Stimulated activated CD4-positive, alpha-beta T cell treated with anti-CD3 and anti-CD28 coated beads, Interleukin-1b, Interleukin-23, amount 100 ng/mL, for 48 hours (primary cell): ENCODE measurements around the gene SENP2.
A peak's percentile ranks its signal among the peaks of the same experiment; 100 is the strongest.
"Not testable (repeated sequence)": the region's sequence is repeated elsewhere in the genome, so short reads cannot be mapped to it uniquely, and the experiment has no call there.

Source experiments
- DNase-seq: peaks from one replicate; pipeline ENCODE4 v3.0.0-alpha.2; 2020

SENP2 gene

GRCh38 chr3:185648396-185648795, 62.3 kb downstream of the SENP2 start:
- no peak for DNase-seq

GRCh38 chr3:185649414-185649813, 63.3 kb downstream of the SENP2 start:
- DNase-seq = no peak

DNA sequence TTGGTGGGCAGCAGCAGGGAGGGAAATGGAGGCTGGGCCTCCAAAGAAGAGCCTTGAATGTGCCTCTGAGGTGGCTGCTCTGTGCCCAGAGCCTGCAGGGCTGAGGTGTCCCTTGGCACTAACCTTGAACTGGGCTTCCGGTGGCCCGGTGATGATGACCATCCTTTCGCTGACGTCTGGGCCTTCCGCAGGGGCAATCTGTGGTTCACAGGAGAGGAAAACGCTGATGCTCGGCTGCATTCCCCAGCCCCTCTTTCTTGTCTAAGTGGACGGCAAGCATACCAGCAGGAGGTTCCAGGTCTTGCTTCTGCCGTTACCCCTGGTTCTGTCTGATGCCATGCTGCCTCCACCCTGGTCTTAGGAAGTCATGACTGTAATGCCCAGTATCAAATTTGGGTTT, 65.9 kb downstream of the SENP2 start:
- no peak for DNase-seq

GRCh38 chr3:185653949-185654757, 68.1 kb downstream of the SENP2 start:
- no peak for DNase-seq

DNA sequence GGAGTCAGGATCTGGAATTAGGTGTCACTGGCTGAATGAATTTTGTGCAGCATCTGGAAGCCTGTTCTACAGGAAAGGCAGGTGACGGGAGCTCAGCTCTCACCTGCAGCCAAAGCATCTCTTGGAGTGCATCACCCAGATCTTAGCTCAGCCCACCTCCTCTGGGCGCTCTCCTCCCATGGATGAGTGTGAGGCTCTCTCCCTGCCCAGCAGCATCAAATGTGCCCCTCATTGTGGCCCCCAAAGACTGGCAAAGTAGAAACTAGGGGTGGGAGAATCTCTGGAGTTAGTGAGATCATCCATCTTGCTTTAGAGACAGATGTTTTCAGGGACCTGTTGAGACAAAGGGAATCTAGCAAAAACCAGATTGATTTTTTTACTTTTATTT, 68.7 kb downstream of the SENP2 start:
- DNase-seq = no peak

DNA sequence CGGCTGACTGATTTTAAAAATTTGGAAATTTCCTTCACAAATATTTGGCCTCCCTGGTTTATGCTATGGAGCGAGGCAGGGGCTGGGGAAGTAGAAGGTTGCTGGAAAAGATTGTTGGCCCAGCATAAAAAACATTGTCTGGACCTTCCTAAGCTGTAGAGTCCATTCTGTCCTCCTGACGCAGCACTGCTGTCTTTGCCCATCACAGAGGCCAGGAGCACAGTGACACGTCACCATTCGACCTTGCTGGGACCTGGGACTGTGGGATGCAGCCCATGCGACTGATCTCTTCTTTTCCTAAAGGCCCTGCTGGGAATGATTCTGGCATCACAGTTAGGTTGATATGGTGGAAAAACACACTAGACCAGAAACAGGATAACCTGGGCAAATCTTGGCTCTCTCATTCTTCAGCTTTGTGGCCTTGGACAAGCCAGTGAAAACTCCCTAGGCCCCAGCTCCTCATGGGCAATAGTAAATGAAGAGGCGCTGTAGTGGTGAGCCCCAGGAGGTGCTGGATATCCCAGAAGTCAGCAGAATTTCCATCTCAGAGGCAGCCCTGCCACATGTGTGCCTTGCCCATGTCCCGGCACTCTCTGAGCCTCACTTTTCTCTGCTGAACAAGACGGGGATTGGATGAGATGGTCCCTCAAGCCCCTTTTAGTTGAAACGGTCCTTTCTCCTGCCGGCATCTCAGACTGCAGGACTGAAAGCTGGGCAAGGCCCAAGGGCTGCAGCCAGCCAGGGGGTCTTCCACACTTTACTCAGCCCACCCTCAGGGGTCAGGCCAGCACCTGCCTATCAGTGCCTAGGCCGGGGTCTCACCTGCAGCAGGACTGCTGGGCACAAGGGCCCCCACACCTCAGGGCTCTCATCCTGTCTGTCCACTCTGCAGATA, 69.6 kb downstream of the SENP2 start:
- no peak for DNase-seq

DNA sequence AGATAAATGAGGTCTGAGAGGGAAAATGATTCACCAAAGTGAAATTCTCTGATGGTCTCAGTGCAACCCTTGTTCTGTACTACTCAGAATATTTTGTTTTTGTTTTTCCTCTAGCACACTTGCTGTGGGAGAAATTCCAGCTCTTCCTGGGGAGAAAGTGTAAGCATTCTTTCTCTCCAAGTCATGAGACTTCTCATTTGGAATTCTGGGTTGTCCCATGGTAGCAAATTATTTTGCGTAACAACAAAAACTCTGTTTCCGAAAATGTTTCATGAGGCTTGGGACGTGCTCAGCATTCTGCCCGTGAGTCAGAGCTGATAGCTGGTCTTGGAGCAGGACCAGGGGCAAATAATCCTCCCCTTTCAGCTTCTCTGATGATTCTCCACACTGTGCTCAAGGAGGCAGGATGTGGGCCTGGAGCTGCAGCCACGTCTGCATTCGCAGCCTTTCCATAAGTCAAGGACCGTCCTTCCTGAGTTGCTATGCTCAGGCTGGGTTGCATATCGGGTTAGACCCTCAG, 70.3 kb downstream of the SENP2 start:
- DNase-seq = no peak

DNA sequence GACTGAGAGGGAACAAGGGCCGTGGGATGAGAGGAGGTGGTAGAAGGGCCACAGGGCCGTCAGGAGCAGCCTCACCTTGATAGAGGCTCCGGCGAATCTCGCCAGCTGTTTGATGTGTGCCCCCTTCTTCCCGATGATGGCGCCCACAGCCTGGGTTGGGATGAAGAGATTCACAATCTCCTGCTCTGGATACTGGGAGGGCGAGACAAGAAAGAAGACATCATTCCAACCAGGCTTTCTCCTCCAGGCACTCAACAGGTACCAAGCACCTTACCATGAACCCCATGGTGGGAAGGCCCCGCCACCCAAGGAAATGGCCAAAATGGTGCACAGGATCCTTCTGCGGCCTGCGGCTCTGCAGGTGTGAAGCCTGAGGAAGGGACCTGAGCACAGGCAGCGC, 71.1 kb downstream of the SENP2 start:
- DNase-seq = no peak

GRCh38 chr3:185657691-185658503, 71.8 kb downstream of the SENP2 start:
- DNase-seq = no peak

DNA sequence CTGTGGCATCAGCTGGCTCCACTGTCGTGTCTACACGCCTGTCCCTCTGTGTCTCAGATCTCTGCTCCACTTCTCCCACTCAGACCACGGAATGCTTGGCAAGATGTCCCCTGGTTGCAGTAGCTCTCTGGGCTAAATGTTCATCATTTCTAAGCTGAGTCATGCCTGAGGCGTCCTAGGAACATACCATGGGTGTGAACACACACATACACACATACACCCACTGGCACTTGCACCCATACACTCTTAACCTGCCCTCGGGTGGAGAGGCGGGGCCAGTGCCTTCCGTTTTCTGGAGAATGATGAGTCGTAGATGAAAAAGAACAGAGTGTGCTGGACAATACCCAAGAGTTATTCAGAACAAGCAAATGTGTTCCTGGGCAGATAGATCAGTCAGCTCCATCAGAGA, 72.4 kb downstream of the SENP2 start:
- peak; percentile 11 for DNase-seq

DNA sequence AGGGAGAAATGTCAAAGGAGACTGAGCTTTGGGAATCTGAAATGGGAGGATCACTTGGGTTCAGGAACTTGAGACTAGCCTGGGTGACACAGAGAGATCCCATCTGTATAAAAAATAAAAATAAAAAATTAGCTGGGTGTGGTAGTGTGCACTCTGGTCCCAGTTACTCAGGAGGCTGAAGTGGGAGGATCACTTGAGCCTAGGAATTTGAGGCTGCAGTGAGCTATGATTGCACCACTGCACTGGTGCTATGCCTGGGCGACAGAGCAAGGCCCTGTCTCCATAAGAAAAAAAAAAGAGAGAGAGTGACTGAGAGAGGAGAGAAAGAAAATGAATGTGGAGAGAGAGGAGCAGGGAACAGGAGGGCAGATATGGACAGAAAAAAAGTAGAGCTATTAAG, 72.8 kb downstream of the SENP2 start:
- no peak for DNase-seq

- DNase-seq = peak; percentile 71
Measured at GRCh38 chr3:185659942-185660921, 74.1 kb downstream of the SENP2 start.

DNA sequence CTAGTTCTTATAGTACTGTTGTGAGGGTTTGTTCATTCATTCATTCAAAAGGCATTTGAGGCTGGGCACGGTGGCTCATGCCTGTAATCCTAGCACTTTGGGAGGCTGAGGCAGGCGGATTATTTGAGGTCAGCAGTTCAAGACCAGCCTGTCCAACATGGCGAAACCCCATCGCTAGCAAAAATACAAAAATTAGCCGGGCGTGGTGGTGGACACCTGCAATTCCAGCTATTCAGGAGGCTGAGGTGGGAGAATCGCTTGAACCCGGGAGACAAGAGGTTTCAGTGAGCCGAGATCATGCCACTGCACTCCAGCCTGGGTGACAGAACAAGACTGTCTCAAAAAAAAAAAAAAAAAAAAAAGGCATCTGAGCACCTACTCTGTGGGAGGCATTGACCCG, 75.2 kb downstream of the SENP2 start:
- DNase-seq = not testable (repeated sequence)

DNA sequence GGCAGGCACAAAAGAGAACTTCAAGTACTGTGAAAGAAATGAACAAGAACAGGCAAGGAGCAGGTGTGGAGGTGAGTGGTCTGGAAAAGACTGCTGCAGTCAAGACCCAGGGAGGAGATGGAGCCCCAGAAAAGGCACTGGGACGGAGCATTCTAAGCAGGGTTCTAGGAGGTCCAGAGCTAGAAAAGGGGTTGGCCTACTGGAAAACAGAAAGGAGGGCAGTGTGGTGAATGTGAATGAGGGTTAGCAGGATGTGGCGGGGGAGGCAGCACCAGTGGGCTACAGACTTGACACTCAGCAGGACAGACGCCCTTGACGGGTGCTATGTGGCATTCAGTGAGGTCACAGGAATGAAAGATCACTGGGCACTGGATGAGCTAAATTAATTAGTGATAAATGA, 75.7 kb downstream of the SENP2 start:
- DNase-seq = no peak

- no peak for DNase-seq
Measured at GRCh38 chr3:185663929-185664328, 77.8 kb downstream of the SENP2 start.

GRCh38 chr3:185667574-185667973, 81.5 kb downstream of the SENP2 start:
- DNase-seq = no peak

GRCh38 chr3:185677146-185677829, 91.2 kb downstream of the SENP2 start:
- DNase-seq = no peak

- DNase-seq = no peak
Measured at GRCh38 chr3:185678027-185678426, 91.9 kb downstream of the SENP2 start.

DNA sequence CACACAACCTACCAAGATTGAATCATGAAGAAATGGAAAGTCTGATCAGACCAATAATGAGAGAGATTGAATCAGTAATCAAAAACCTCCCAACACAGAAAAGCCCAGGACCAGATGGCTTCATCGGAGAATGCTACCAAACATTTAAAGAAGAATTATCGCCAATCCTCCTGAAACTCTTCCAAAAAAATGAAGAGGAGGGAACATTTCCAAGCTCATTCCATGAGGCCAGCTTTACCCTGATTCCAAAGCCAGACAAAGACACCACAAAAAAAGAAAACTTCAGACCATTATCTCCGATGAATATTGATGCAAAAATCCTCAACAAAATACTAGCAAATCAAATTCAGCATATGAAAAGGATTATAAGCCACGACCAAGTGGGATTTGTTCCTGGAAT, 94.1 kb downstream of the SENP2 start:
- no peak for DNase-seq
